ENCODE data around the gene SMYD1. TPM values are rescaled to one million over a fixed set of nuclear protein-coding genes. Genes with fewer than 3 reads are reported as not detected.
"Not testable (repeated sequence)": the region's sequence is repeated elsewhere in the genome, so short reads cannot be mapped to it uniquely, and the experiment has no call there.

Gene SMYD1
- not detected in 2 replicates for total RNA-seq (2014; rRNA removed; shearing (Covaris generic))

- no peak for DNase-seq (ENCODE audit: low spot score)
These were observed at the start of gene SMYD1 for GRCh38 chr2:88067598-88067997. Gene SMYD1, plus strand, starts transcription at chr2:88067825. Its CDS starts 40 bp downstream, at chr2:88067865.

DNA sequence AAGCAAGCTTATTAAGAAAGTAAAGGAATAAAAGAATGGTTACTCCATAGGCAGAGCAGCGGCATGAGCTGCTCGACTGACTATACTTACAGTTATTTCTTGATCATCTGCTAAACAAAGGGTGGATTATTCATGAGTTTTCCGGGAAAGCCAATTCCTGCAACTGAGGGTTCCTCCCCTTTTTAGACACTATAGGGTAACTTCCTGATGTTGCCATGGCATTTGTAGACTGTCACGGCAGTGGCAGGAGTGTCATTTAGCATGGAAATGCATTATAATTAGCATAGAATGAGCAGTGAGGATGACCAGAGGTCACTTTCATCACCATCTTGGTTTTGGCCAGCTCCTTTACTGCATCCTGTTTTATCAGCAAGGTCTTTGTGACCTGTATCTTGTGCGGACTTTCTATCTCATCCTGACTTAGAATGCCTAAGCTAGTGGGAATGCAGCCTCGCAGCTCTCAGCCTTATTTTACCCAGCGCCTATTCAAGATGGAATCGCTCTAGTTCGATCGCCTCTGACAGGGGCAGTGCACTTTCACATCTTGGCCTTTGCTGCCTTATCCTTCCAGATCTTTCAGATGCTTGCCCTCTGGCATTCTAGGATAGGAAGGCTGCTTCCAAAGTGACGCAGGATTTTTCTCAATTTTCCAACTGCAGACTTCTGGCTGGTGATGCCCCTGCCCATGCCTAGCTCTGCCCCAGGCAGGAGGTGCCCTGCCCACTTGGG is 49.4 kb upstream of the SMYD1 start:
- DNase-seq (ENCODE audit: low spot score) = not testable (repeated sequence)

- no peak for DNase-seq (ENCODE audit: low spot score)
These were observed 48.7 kb upstream of the SMYD1 start for GRCh38 chr2:88018909-88019308.

GRCh38 chr2:88019985-88020384 is 47.6 kb upstream of the SMYD1 start:
- DNase-seq (ENCODE audit: low spot score) = no peak

GRCh38 chr2:88022669-88022921 is 45.0 kb upstream of the SMYD1 start:
- no peak for DNase-seq (ENCODE audit: low spot score)

- DNase-seq (ENCODE audit: low spot score) = no peak
These were observed 43.1 kb upstream of the SMYD1 start for GRCh38 chr2:88024509-88024908.

DNA sequence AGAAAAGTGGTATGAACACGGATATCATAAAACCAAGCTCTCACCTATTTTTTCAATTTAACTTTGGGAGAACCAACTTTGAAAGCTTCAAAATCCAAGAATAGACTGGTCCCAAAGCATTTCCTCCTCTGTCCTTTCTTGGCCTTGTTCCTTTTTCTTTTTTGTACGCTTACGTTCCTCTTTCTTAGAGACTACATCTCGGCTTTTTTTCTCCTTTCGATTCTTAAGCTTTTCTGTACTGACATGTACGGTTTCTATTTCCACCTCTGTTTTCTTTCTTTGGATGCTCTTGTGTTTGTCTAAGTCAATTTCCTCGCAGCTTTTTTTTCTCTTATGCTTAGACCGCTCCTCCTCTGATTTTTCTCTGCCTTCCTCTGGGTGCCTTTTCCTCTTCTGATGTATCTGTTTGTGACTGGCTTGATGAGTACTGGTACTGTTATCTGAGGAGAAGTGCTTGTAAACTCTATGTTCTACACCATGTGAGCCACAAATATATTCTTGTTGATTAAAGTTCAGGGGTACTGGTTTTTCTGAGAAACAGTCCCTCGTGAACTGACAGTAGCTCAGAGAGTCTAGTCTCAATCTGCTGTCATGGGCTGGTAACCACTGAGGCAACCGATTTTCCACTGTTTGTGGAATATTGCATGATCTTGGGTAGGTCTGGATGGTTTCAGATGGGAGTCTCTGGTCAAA is 39.8 kb upstream of the SMYD1 start:
- no peak for DNase-seq (ENCODE audit: low spot score)

- DNase-seq (ENCODE audit: low spot score) = no peak
These were observed 38.7 kb upstream of the SMYD1 start for GRCh38 chr2:88028931-88029330.

DNA sequence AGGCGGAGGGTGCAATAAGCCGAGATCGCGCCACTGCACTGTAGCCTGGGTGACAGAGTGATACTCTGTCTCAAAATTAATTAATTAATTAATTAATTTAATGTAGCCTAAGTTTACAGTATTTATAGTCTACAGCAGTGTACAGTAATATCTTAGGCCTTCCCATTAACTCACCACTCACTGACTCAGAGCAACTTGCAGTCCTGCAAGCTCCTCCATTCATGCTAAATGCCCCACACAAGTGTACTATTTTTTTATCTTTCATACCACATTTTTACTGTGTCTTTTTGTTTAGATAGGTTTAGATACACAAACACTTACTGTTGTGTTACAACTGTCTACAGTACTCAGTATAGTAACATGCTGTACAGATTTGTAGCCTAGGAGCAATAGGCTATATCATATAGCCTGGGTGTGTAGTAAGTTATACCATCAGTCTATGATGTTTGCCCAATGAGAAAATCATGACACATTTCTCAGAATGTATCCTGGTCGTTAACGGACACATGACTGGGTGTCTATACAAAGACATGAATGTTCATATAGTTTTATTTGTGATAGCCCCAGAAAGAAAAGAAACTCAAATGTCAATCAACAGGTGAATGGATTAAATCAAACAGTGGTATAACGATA is 35.4 kb upstream of the SMYD1 start:
- DNase-seq (ENCODE audit: low spot score) = no peak

GRCh38 chr2:88036182-88036581 is 31.4 kb upstream of the SMYD1 start:
- no peak for DNase-seq (ENCODE audit: low spot score)

DNA sequence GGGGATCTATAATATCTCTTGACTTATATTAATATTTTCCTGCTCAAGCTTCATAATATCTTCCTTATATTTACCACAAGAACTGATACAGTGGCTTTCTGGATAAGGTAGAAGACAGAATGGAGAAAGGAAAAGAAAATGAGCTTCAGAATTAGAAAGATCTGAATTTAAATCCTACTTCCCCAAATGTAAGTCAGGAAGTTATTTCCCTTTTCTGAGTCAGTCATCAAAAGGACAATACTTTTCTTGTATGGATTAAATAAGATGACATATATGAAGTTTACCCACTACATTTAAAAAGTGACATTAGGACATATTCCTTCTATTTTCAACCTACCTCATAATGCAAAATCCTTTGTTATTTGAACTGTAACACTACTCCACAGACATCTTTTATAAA is 31.0 kb upstream of the SMYD1 start:
- DNase-seq (ENCODE audit: low spot score) = no peak

DNA sequence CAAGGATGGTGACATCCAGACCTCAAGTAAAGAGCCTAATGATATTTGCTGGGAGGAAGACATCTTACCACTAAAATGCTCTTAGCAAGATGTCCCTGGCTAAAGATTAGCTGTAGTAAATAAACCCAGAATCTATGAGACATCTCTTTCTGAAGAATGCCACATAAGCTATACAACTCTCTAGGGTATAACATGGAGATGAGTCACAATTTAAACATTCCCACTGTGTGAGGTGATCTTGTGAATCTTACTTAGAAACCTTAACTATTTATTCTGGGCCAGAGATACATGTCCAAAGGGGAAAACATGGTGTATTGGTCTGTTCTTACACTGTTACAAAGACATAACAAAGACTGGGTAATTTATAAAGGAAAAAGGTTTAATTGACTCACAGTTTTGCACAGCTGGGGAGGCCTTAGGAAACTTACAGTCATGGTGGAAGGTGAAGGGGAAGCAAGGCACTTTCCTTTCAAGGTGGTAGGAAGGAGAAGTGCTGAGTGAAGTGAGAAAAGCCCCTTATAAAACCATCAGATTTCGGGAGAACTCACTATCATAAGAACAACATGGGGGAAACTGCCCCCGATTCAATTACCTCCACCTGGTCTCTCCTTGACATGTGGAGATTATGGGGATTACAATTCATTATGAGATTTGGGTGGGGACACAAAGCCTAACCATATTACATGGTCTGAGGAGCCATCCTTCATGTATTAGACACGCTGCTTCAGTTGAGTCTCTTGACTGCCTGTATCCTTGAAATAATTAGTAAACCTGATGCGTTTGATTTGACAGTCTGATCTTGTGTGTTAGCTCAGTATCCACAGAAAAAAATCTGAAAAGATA is 29.1 kb upstream of the SMYD1 start:
- DNase-seq (ENCODE audit: low spot score) = peak; percentile 26

GRCh38 chr2:88042476-88042875 is 25.1 kb upstream of the SMYD1 start:
- no peak for DNase-seq (ENCODE audit: low spot score)

GRCh38 chr2:88045561-88045960 is 22.1 kb upstream of the SMYD1 start:
- not testable (repeated sequence) for DNase-seq (ENCODE audit: low spot score)

GRCh38 chr2:88048541-88048940 is 19.1 kb upstream of the SMYD1 start:
- no peak for DNase-seq (ENCODE audit: low spot score)

GRCh38 chr2:88049622-88050021 is 18.0 kb upstream of the SMYD1 start:
- no peak for DNase-seq (ENCODE audit: low spot score)

DNA sequence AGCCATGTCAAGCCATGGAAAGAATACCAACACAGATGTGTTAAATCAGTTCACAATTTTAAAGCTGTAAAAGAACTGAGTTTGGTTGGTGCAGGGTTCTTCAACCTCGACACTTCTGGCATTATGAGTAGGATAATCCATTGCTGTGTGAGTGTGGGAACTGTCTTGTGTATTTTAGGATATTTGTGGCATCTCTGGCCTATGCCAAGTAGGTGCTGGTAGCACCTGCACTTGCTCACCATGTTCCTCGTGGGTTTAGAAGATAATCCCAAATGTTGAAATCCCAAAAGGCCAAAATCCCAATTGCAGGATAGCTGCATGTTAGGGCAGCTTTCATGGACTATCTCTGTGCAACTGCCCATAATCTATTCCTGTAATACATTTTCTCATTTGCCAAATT is 15.8 kb upstream of the SMYD1 start:
- DNase-seq (ENCODE audit: low spot score) = no peak

DNA sequence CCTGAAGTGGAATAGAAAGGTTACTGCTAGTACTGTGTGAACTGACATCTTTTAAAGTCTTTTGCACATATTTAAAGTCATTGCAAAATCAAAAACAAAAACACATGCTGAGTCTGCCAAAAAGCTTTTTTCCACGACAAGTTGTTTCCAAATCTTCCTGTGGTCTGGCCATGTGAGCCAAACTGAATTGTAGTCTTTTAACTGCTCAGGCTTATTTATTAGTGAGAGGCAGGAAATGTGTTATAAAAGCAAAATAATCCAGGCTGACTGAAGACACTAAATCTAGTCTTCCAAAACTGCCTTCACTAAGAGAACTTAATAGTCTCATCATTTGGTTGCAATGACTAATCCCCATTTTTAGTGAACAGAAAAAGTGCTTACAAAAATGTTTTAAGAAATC is 14.3 kb upstream of the SMYD1 start:
- DNase-seq (ENCODE audit: low spot score) = no peak

DNA sequence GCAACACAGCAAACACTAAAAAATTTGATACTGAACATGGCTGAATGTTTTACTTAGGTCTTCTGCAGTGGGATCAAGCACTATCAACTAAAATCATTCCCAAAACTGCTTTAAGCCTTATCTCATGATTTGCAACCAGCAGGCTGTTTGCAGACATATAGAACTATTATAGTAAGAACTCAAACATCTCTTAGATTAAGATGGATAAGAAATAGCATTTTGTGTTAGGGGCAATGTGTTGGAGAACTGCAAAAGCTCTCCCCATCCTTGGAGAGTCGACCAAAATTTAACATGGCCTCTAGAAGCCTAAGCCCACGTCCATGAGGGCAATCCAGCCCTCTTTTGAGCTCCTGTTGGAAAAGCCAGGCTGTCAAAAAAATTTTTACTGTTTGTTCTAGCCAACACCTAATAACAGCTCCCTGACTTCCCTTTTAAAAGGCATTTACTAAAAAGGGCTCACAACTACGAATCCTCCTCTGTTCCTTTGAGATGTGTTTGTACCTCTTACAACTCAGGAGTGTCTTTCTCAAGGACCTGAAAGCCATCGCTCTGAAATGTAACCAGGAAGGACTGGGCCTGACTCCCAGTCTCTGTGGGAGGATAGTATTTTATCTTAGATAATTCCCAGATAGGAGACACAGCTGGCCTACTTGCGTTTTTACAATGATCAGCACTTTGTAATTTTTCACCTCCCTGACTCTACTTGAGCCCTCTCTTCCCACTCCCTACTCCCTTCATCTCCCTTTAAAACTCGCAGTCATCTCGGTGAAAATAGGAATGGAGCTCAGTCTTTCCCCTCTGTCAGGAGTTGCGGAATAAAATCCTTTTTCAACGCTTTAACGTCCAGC is 13.5 kb upstream of the SMYD1 start:
- peak; percentile 14 for DNase-seq (ENCODE audit: low spot score)

DNA sequence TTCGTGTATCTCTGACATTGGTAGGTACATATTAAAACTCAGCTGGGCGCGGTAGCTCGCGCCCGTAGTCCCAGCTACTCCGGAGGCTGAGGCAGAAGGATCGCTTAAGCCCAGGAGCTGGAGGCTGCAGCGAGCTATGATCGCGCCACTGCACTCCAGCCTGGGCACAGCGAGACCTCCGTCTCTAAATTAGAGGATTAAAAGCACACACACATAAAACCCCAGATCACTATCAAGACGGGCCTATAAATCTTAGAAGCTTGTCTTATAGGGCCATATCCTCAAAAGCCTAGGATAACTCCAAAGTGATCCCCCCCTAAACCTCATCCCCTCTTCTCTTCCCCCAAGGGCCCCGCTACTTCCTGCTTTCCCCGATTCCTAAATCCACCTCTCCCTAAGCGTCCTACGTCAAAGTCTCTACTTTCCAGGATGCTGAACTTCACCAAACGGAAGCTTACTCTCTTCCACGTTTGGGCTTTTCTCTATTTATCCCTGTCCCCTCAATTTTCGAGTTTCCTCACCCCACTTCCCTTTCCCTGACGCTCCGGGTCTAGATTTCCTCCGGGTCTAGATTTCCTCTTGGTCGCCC is 12.7 kb upstream of the SMYD1 start:
- peak; percentile 49 for DNase-seq (ENCODE audit: low spot score)
